ENCODE results near the gene ZBTB7A.

ZBTB7A gene

DNA sequence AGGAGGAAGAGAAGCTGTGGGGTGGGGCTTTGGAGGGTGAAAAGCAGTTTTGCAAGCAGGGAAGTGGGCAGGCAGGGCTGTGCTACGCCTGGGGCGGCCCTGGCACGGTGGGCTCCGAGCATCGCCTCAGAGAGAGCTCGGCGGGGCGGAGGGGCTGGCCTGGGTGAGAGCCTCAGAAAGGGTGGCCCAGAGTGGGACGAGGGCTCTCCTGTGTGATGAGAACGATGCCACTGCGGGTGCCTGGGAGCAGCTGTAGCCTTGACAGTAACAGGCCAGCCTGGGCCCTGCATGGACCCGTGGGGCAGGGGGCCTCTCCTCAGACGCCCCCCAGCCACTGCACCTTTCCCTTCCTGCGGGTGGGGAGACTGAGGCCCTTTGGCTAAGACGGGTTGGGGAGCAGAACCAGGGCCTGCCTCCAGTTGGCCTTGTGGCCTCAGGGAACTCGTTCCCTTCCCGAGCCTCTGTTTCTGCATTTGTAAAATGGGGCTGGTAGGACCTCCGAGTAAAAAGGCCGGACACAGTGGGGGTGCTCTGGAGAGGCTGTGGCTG, 31.6 kb downstream of the ZBTB7A start:
- TF ChIP-seq, protein P1, sequence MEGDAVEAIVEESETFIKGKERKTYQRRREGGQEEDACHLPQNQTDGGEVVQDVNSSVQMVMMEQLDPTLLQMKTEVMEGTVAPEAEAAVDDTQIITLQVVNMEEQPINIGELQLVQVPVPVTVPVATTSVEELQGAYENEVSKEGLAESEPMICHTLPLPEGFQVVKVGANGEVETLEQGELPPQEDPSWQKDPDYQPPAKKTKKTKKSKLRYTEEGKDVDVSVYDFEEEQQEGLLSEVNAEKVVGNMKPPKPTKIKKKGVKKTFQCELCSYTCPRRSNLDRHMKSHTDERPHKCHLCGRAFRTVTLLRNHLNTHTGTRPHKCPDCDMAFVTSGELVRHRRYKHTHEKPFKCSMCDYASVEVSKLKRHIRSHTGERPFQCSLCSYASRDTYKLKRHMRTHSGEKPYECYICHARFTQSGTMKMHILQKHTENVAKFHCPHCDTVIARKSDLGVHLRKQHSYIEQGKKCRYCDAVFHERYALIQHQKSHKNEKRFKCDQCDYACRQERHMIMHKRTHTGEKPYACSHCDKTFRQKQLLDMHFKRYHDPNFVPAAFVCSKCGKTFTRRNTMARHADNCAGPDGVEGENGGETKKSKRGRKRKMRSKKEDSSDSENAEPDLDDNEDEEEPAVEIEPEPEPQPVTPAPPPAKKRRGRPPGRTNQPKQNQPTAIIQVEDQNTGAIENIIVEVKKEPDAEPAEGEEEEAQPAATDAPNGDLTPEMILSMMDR (IDR thresholded peaks at IDR 0.05; ENCODE audit: unreplicated experiment in 3 of 3): no peak
- no peak overlapping the region for H3K27ac Mint-ChIP-seq
- H3K4me3 Mint-ChIP-seq: no peak overlapping the region
- no peaks in the 10 kb centered on the region for H3K9me3 Mint-ChIP-seq
- peaks cover 9% of the 10 kb centered on the region for H3K36me3 Mint-ChIP-seq (ENCODE audit: low read depth)
- no peaks in the 10 kb centered on the region for H3K4me1 Mint-ChIP-seq
- no peaks in the 10 kb centered on the region for H3K27me3 Mint-ChIP-seq (ENCODE audit: low read depth)

DNA sequence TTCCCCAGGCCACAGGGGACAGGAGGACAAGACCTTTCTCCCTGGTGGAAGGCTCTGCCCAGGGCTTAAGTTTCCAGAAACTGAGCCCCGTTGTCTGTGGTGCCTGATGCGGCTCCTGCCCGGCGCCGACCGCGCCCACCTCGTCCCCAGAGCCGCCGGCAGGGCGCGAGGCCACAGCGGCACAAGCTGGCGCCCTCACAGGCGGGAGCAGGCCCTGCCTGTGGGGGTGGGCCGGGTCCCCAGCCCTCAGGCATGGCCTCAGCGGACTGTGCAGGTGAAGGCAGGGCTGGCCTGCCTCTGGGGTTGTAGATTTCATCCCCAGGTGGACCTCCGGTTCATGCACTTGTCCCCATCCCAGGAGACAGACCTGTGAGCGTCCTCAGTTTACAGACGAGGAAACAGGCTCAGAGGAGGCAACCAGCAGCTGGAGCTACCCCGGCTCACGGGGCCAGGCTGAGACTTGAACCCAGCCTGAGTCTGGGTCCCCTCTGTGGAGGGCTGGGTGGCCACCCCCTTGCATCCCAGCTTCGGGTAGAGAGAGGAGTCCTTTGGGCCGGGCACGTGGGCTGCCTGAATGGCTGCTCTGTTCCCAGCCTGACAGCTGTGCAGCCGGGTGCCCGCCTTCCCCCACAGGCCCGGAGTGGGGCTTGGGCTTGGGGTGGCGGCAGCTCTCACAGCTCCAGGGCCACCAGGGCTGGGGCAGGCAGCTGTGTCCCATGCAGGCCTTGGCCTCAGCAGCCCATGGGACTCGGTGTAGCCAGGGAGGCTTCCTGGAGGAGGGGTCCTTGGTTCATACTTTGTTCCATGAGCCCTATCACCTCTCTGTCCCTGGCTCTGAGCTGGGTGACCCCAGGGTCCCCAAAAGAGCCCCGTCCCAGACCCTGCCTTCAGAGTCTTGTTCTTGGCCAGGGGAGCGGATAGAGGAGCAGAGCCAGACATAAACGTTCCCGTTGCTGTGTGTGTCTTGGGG, 32.4 kb downstream of the ZBTB7A start:
- H3K4me1 Mint-ChIP-seq: no peaks in the 10 kb centered on the region
- H3K4me3 Mint-ChIP-seq: no peak overlapping the region
- TF ChIP-seq, protein P1 (IDR thresholded peaks at IDR 0.05; ENCODE audit: unreplicated experiment in 3 of 3): no peak
- no peak overlapping the region for H3K27ac Mint-ChIP-seq
- no peaks in the 10 kb centered on the region for H3K27me3 Mint-ChIP-seq (ENCODE audit: low read depth)
- no peaks in the 10 kb centered on the region for H3K9me3 Mint-ChIP-seq
- H3K36me3 Mint-ChIP-seq (ENCODE audit: low read depth): peaks cover 9% of the 10 kb centered on the region

DNA sequence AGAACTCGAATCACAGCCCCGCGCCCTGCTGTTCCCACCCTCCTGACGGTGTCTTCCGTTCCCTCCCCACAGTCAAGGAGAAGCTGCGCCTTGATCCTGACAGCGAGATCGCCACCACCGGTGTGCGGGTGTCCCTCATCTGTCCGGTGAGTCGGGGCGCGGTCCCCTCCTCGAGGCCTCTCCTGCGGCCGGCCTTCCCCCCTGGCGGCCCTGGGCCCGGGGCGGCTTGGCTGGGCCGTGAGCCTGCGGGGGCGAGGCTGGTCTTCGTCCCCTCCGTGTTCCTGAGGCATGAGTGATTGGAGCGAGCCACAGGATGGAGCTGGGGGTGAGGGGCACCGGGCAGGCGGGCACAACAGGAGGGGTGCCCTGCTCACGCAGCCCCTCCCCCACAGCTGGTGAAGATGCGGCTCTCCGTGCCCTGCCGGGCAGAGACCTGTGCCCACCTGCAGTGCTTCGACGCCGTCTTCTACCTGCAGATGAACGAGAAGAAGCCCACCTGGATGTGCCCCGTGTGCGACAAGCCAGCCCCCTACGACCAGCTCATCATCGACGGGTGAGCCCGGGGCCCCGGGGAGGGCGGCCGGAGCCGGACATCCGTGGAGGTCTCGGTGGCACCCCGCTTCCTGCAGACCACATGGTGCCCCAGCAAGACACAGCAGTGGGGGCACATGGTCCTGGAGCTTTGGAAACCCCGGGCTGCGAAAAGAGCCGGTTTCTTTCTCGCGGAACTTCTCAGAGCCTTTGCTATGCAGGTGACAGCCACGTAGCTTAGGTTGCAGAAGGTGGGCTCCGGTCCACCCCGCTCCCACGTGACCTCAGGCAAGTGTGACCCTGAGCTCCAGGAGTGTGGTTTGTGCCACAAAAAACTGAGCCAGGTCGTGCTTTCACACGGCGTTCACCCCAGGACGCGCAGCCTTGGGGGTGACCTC, 33.4 kb downstream of the ZBTB7A start:
- no peaks in the 10 kb centered on the region for H3K4me1 Mint-ChIP-seq
- TF ChIP-seq, protein P1 (IDR thresholded peaks at IDR 0.05; ENCODE audit: unreplicated experiment in 3 of 3): no peak
- peaks cover 12% of the 10 kb centered on the region for H3K36me3 Mint-ChIP-seq (ENCODE audit: low read depth)
- no peaks in the 10 kb centered on the region for H3K9me3 Mint-ChIP-seq
- H3K4me3 Mint-ChIP-seq: no peak overlapping the region
- no peaks in the 10 kb centered on the region for H3K27me3 Mint-ChIP-seq (ENCODE audit: low read depth)
- H3K27ac Mint-ChIP-seq: no peak overlapping the region

DNA sequence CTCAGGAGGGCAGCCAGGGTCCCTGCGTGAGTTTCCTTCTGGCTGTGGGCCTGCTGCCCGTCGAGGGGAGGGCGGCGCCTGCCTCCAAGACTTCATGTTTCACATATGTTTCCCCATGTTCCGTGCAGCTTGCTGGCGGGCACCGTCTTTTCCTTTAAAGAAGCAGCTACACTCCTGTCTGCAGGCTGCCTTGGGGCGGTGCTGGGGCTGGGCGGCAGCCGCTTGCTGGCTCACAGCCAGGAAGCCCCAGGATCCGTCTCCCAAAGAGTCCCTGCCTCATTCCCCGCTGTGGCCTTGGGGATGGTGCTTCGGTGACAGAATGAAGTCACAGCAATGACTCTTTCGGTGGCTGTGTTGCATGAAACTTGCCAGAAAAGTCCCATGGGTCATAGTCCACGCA, 34.3 kb downstream of the ZBTB7A start:
- peaks cover 10% of the 10 kb centered on the region for H3K36me3 Mint-ChIP-seq (ENCODE audit: low read depth)
- TF ChIP-seq, protein P1 (IDR thresholded peaks at IDR 0.05; ENCODE audit: unreplicated experiment in 3 of 3): no peak

DNA sequence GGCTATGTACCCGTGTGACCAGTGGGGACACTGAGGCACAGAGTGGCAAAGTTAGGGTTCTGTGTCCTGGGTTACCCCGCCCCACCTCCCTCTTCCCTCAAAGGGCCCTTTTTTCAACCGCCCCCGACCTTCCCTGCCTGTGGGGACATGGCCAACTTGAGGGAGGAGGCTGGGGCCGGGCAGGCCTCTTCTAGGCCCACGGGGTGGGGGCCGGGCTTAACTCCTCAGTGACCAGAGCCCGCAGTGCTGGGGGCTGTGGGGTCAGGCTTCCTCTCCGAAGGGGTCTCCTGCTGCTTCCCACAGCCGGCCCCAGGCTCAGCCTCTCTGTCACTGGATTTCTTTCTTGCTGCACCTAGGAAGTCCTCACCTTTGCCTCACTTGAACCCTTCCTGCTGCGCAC, 35.3 kb downstream of the ZBTB7A start:
- H3K36me3 Mint-ChIP-seq (ENCODE audit: low read depth): peaks cover 18% of the 10 kb centered on the region
- H3K27ac Mint-ChIP-seq: no peak overlapping the region
- no peaks in the 10 kb centered on the region for H3K27me3 Mint-ChIP-seq (ENCODE audit: low read depth)
- H3K4me1 Mint-ChIP-seq: peaks cover 4% of the 10 kb centered on the region
- TF ChIP-seq, protein P1 (IDR thresholded peaks at IDR 0.05; ENCODE audit: unreplicated experiment in 3 of 3): no peak
- H3K9me3 Mint-ChIP-seq: no peaks in the 10 kb centered on the region
- no peak overlapping the region for H3K4me3 Mint-ChIP-seq

More for the DNA sequence above, 34.3 kb downstream of the ZBTB7A start:
- Mint-ChIP-seq H3K9me3 (no peaks in the 10 kb centered on the region), H3K4me3 (no peak overlapping the region), H3K27ac (no peak overlapping the region), H3K27me3 (ENCODE audit: low read depth) (no peaks in the 10 kb centered on the region), H3K4me1 (peaks cover under 1% of the 10 kb centered on the region)

Data from nephron (organoid).